DOHH2 (cell line): Measurements from ENCODE around the gene HNF1A.

Experiments
- H3F3A ChIP-seq: fragments of 200-600 bp; sonication (generic), shearing (Covaris generic); 2 replicates; pipeline ENCODE4 v1.6.0; 2016; ENCODE audit warnings: antibody characterized with exemption, mild to moderate bottlenecking; ENCODE audit not compliant: control insufficient read depth, insufficient read depth
- H3K27ac ChIP-seq: fragments of 200-600 bp; sonication (generic); 2 replicates; pipeline ENCODE4 v1.5.1; 2014; ENCODE audit warnings: low read depth, mild to moderate bottlenecking, low read length, moderate library complexity
- H3K27me3 ChIP-seq: fragments of 200-600 bp; sonication (generic); 2 replicates; pipeline ENCODE4 v1.6.1; 2014; ENCODE audit warnings: mild to moderate bottlenecking, low read length, mixed read lengths; ENCODE audit not compliant: control insufficient read depth
- H3K36me3 ChIP-seq: fragments of 200-600 bp; sonication (generic); 2 replicates; pipeline ENCODE4 v1.6.1; 2014; ENCODE audit warnings: mild to moderate bottlenecking, low read length, moderate library complexity, mixed read lengths; ENCODE audit not compliant: control insufficient read depth
- H3K4me1 ChIP-seq: fragments of 200-600 bp; sonication (generic); 2 replicates; pipeline ENCODE4 v1.6.1; 2014; ENCODE audit warnings: mild to moderate bottlenecking, low read length, mixed read lengths; ENCODE audit not compliant: control insufficient read depth
- H3K4me2 ChIP-seq: fragments of 200-600 bp; sonication (generic); 2 replicates; pipeline ENCODE4 v1.6.0; 2014; ENCODE audit warnings: mild to moderate bottlenecking, low read length, moderate library complexity
- H3K4me3 ChIP-seq: fragments of 200-600 bp; sonication (generic); 2 replicates; pipeline ENCODE4 v1.5.1; 2014; ENCODE audit warnings: mild to moderate bottlenecking, low read length, mixed read lengths
- H3K79me2 ChIP-seq: fragments of 200-600 bp; sonication (generic); 2 replicates; pipeline ENCODE4 v1.6.1; 2014; ENCODE audit warnings: mild to moderate bottlenecking, low read length, mixed read lengths; ENCODE audit not compliant: control insufficient read depth
- H3K9me2 ChIP-seq: fragments of 200-600 bp; sonication (generic); replicated peaks from 2 replicates; pipeline ENCODE4 v1.6.1; 2014; ENCODE audit warnings: mild to moderate bottlenecking, low read length, mixed read lengths; ENCODE audit not compliant: control insufficient read depth
- H3K9me3 ChIP-seq: fragments of 200-600 bp; sonication (generic); 2 replicates; pipeline ENCODE4 v1.6.1; 2014; ENCODE audit warnings: antibody characterized with exemption, low read length, mixed read lengths; ENCODE audit not compliant: control insufficient read depth, insufficient read depth
- H4K20me1 ChIP-seq: fragments of 200-600 bp; sonication (generic); 2 replicates; pipeline ENCODE4 v1.6.0; 2014; ENCODE audit warnings: low read depth, mild to moderate bottlenecking, antibody characterized with exemption, low read length, moderate library complexity; ENCODE audit not compliant: control insufficient read depth, insufficient read depth
- EZH2phosphoT487 ChIP-seq: fragments of 200-600 bp; sonication (generic); IDR thresholded peaks from 2 replicates; pipeline ENCODE4 v1.6.1; 2017; ENCODE audit warnings: borderline replicate concordance, mild to moderate bottlenecking, antibody characterized with exemption, low read length, moderate library complexity, mixed read lengths
- TF ChIP-seq, protein P1 (sequence below): fragments of 200-600 bp; sonication (generic); IDR thresholded peaks from one replicate; pipeline ENCODE4 v1.5.1; 2014; ENCODE audit warnings: antibody characterized with exemption, mild to moderate bottlenecking, low read depth, low read length; ENCODE audit not compliant: poor library complexity, severe bottlenecking

HNF1A gene

GRCh38 chr12:121026274-121027045, 48.1 kb downstream of the HNF1A start:
- Histone ChIP-seq H3K27me3 (peaks cover 13% of the 10 kb centered on the region), H3K4me1 (no peaks in the 10 kb centered on the region), H4K20me1 (no peaks in the 10 kb centered on the region), H3K36me3 (no peaks in the 10 kb centered on the region), H3K4me3 (no peak overlapping the region), H3K4me2 (no peak overlapping the region), H3K79me2 (no peaks in the 10 kb centered on the region), H3F3A (no peaks in the 10 kb centered on the region), H3K27ac (no peak overlapping the region), H3K9me3 (no peaks in the 10 kb centered on the region), H3K9me2 (no peaks in the 10 kb centered on the region)
- TF ChIP-seq, protein P1, sequence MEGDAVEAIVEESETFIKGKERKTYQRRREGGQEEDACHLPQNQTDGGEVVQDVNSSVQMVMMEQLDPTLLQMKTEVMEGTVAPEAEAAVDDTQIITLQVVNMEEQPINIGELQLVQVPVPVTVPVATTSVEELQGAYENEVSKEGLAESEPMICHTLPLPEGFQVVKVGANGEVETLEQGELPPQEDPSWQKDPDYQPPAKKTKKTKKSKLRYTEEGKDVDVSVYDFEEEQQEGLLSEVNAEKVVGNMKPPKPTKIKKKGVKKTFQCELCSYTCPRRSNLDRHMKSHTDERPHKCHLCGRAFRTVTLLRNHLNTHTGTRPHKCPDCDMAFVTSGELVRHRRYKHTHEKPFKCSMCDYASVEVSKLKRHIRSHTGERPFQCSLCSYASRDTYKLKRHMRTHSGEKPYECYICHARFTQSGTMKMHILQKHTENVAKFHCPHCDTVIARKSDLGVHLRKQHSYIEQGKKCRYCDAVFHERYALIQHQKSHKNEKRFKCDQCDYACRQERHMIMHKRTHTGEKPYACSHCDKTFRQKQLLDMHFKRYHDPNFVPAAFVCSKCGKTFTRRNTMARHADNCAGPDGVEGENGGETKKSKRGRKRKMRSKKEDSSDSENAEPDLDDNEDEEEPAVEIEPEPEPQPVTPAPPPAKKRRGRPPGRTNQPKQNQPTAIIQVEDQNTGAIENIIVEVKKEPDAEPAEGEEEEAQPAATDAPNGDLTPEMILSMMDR, result peak; percentile 41
- TF ChIP-seq EZH2phosphoT487, result no peak

DNA sequence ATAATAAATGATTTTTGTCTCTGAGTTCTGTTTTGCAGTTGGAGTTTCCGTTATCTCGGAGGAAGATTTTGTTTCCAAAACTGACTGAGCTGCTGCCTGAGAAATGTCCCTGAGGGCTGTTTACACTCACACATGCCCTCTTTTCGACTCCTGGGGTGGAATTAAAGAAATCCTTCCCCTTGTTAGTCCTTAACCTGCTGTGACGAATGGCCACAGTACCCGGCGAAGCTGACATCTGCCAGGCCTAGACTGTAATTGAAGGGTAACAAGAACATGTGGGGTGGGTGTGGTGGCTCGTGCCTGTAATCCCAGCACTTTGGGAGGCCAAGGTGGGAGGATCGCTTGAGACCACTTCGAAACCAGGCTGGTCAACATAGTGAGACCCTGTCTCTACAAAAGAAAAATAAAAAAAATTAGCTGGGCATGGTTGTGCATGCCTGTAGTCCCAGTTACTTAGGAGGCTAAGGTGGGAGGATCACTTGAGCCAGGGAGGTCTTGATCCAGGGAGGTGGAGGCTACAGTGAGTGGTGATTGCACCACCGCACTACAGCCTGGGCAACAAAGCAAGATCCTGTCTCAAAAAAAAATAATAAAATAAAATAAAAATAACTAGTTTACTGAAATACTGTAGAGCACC, 52.4 kb downstream of the HNF1A start:
- H3K4me2 ChIP-seq, result no peak overlapping the region
- H3K4me3 ChIP-seq, result no peak overlapping the region
- H3K4me1 ChIP-seq, result no peaks in the 10 kb centered on the region
- H3K9me3 ChIP-seq, result no peaks in the 10 kb centered on the region
- peaks cover 17% of the 10 kb centered on the region for H3K27me3 ChIP-seq
- no peaks in the 10 kb centered on the region for H3K9me2 ChIP-seq
- no peak overlapping the region for H3K27ac ChIP-seq
- no peak for TF ChIP-seq EZH2phosphoT487
- TF ChIP-seq, protein P1, result no peak
- H3K79me2 ChIP-seq, result no peaks in the 10 kb centered on the region
- H3K36me3 ChIP-seq, result no peaks in the 10 kb centered on the region
- H3F3A ChIP-seq, result no peaks in the 10 kb centered on the region
- no peaks in the 10 kb centered on the region for H4K20me1 ChIP-seq

DNA sequence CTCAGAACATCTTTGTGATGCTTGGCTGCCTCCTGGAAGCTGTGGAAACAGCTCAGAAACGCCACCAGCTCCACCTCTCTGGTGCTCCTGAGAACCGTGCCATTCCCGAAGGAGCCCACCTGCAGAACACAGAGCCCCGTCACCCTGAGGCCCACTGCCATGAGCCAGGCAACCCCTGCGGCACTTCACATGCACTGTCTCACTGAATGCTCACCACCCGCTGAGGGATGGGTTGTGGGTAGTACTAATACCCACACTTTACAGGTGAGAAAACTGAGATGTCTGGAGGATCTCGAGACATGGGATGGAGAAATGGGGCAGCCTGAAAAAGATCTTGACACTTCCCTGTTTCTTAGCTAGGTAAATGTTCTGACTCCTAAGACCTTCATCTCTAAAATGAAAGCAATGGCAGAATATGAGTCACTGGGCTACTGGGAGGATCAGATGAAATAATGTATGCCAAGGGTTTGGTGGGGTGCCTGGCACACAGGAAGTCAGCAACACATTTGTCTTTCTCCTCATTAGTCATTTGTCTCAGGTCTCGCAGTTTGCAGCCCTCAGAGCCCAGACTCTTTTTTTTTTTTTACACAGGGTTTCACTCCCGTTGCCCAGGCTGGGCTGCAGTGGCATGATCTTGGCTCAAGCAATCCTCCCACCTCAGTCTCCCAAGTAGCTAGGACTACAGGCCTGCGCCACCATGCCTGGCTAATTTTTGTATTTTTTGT, 55.4 kb downstream of the HNF1A start:
- H3K79me2 ChIP-seq, result no peaks in the 10 kb centered on the region

More for the DNA sequence above, 55.4 kb downstream of the HNF1A start:
- Histone ChIP-seq H3K4me3 (no peak overlapping the region), H4K20me1 (no peaks in the 10 kb centered on the region), H3K27ac (no peak overlapping the region), H3K4me2 (no peak overlapping the region), H3F3A (no peaks in the 10 kb centered on the region), H3K9me2 (no peaks in the 10 kb centered on the region), H3K9me3 (no peaks in the 10 kb centered on the region), H3K27me3 (peaks cover 18% of the 10 kb centered on the region), H3K4me1 (peaks cover 9% of the 10 kb centered on the region; the same call in 1 of the 2 replicates), H3K36me3 (no peaks in the 10 kb centered on the region)
- no peak for TF ChIP-seq EZH2phosphoT487
- TF ChIP-seq, protein P1, result no peak
